NT2/D1 (cell line): ENCODE measurements around the gene RNF146.

Source experiments
- SUZ12 ChIP-seq: IDR thresholded peaks from 2 replicates; pipeline ENCODE4 v1.6.1; 2011; ENCODE audit not compliant: insufficient read length, insufficient read depth; ENCODE audit errors: extremely low read depth
- ZNF274 ChIP-seq: IDR thresholded peaks from 2 replicates; pipeline ENCODE4 v1.6.1; 2011; ENCODE audit warnings: mild to moderate bottlenecking, low read depth, low read length

DNA sequence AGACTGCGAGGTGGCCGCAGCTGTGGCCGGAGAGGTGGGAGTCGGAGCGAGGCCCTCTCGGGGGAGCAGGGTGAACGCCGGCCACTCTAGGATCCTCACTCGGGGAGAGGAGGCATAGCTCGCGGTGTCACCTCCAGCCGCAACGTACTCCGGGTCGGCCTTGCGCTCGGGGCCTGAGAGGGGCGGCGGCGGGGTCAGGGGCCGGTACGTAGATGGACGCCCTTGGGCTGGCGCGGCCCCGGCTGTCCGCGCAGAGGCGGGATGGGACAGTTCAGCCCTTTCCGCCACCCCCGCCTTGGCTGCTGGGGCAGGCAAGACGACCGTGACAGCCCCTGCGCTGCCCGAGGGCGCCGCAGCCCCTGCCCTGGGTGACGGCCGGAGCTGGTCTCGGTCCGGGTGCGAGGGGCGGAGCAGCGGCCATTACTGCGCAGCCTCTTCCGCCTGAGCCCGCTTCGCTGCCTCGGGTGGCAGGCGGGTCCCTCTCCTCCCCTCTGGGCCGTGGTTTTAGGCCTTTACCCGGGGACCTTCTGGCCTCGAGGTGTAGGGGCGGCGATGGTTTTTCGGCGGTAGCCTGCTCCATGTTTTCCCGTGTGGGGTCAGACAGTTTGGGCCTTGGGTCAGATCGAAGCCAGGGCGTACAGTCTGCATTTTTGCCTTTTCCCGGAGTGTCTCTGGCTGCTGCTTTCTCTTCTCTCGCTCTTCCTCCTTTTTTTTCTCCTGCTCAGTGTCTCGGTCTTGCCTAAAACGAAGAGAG lies 405 bp downstream of the RNF146 start:
- TF ChIP-seq ZNF274 (no peak), SUZ12 (no peak)
